ENCODE results near the gene FARS2. TPM values are rescaled to one million over a fixed set of nuclear protein-coding genes. Genes with fewer than 3 reads are reported as not detected.

The FARS2 gene
- total and polyA plus RNA-seq, 5 donors, result 13.9 to 19.6 (median 16.7) TPM

DNA sequence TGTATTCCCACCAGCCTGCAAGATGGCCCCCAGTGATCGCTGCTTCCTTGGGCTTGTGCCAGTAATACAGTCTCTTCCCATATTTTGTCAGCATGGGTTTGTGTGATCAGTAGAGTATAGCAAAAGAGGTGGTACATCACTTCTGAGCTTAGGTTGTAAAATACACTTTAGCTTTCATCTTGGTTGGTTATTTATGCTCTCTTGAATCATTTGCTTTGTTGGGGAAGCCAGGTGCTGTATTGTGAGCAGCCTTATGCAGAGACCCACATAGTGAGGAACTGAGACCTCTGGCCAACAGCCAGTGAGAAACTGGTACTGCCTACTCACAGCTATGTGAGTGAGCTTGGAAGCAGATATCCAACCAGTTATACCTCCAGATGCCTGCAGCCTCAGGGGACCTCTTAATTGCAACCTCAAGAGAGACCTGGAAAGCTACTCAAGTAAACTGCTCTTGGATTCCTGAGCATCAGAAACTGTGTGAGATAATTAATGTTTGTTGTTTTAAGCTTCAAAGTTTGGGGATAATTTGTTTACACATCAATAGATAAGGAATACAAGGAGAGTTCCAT, 229.3 kb downstream of the FARS2 start:
- Histone ChIP-seq H3K4me1 (ENCODE audit: control insufficient read depth, insufficient read depth, low read length) (no peaks in the 10 kb centered on the region), H3K9me3 (ENCODE audit: control insufficient read depth, low read length) (no peaks in the 10 kb centered on the region), H3K27me3 (ENCODE audit: control insufficient read depth, insufficient read depth) (no peaks in the 10 kb centered on the region), H3K4me3 (ENCODE audit: low read length) (no peak overlapping the region), H3K27ac (ENCODE audit: low read length) (no peak overlapping the region)
- DNase-seq (no peak), ATAC-seq (no peak)
- intact Hi-C loops (cut with DNase I), result no loop called here
- 93% methylated on average over 1 of the region's 1 CpG for WGBS

DNA sequence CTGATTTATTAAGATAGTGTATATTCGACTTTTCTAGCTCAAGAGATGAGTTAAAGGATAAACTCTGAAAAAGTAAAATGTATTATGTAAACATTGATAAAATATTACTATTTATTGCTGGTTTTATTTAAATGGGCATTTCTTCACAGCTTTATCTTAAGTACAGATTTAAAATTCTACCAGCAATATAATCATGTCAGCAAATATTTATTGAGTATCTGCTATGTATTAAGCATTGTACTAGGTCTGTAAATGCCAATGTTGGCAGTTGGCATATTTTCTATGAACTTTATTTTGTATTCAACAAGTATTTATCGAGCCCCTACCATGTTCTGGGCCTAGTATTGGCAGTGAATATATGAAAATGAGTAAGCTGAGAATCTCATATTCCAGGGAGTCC, 231.0 kb downstream of the FARS2 start:
- H3K9me3 ChIP-seq (ENCODE audit: control insufficient read depth, low read length), result no peaks in the 10 kb centered on the region
- H3K4me3 ChIP-seq (ENCODE audit: low read length), result no peak overlapping the region
- 87% methylated on average over 2 of the region's 2 CpGs for WGBS
- H3K27me3 ChIP-seq (ENCODE audit: control insufficient read depth, insufficient read depth), result no peaks in the 10 kb centered on the region
- DNase-seq, result no peak
- H3K4me1 ChIP-seq (ENCODE audit: control insufficient read depth, insufficient read depth, low read length), result no peaks in the 10 kb centered on the region
- H3K27ac ChIP-seq (ENCODE audit: low read length), result no peak overlapping the region
- ATAC-seq, result no peak
- intact Hi-C loops (cut with DNase I), result no loop called here

DNA sequence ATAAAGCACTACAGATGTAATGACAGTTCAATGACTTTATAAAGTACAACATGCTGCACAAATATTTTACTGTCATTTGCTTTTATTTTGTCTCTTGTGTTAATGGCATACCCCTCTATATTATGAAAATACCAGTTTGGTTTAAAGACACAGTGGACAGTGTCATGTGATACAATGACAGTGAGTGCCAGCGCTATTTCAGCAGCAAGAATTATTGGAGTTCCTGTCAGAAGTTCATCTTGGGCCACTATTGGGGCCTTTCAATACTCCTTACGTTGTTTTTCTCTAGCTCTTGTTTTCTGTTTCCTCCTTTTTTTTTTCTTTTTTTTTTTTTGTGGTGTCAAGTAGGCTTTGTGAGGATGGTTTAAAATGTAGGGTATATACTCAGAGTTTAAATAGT, 232.5 kb downstream of the FARS2 start:
- Histone ChIP-seq H3K4me3 (ENCODE audit: low read length) (no peak overlapping the region), H3K27ac (ENCODE audit: low read length) (no peak overlapping the region), H3K4me1 (ENCODE audit: control insufficient read depth, insufficient read depth, low read length) (no peaks in the 10 kb centered on the region), H3K27me3 (ENCODE audit: control insufficient read depth, insufficient read depth) (no peaks in the 10 kb centered on the region), H3K9me3 (ENCODE audit: control insufficient read depth, low read length) (no peaks in the 10 kb centered on the region)
- 70% methylated on average over 2 of the region's 2 CpGs for WGBS
- ATAC-seq (no peak), DNase-seq (no peak)
- intact Hi-C loops (cut with DNase I), result no loop called here

DNA sequence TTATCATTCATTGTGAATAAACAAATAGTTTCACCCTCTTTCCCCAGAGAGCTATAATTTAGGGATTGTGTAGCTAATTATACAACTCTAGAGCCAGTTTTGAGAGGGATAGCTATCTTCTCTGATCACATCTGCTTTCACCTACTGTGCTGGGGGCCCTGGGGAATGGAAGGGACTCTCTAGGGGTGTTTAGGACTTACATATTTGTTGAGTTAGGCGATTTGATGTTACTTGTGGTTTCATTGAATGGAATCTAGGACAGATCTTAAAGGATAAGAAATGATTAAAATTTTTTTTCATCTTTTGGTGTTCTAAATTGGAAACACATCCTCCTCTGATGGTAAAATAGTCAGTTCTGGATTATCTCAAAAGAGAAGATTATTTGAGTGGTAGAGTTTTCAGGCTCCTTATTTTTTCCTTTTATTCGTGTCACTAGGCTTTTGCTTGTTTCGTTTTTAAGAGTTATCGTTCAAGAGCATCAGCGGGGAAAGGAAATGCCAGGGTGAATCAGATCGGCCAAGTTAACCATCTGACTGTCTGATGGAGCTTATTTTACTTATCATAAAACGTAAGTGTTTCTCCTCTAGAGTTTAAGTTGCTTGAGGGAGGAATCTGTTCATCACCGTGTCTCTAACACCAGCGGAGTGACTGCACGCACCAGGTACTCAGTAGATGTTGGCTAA, 236.7 kb downstream of the FARS2 start:
- intact Hi-C loops (cut with DNase I), result no loop called here
- WGBS, result 90% methylated on average over 10 of the region's 10 CpGs

DNA sequence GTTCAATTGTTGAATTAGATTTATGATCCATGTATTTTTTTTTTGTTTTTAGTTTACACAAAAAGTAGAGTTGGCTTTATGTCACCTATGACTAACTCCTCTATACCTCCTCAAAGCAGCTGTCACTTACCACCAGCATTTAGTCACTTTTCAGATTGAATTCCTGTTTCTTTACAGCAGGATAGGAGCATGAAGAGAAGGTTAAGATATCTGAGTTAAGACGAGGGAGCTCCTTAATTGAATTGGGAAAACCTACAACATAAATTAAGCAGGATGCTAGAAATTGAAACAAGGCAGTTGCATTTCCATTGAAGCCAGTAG, 237.2 kb downstream of the FARS2 start:
- H3K4me1 ChIP-seq (ENCODE audit: control insufficient read depth, insufficient read depth, low read length), result peaks cover 5% of the 10 kb centered on the region
- no peak for ATAC-seq
- intact Hi-C loops (cut with DNase I), result no loop called here

More for the DNA sequence above, 236.7 kb downstream of the FARS2 start:
- H3K27me3 ChIP-seq (ENCODE audit: control insufficient read depth, insufficient read depth), result no peaks in the 10 kb centered on the region
- H3K4me1 ChIP-seq (ENCODE audit: control insufficient read depth, insufficient read depth, low read length), result peaks cover 5% of the 10 kb centered on the region
- H3K9me3 ChIP-seq (ENCODE audit: control insufficient read depth, low read length), result no peaks in the 10 kb centered on the region
- no peak overlapping the region for H3K4me3 ChIP-seq (ENCODE audit: low read length)
- DNase-seq (no peak), ATAC-seq (no peak)
- no peak overlapping the region for H3K27ac ChIP-seq (ENCODE audit: low read length)

DNA sequence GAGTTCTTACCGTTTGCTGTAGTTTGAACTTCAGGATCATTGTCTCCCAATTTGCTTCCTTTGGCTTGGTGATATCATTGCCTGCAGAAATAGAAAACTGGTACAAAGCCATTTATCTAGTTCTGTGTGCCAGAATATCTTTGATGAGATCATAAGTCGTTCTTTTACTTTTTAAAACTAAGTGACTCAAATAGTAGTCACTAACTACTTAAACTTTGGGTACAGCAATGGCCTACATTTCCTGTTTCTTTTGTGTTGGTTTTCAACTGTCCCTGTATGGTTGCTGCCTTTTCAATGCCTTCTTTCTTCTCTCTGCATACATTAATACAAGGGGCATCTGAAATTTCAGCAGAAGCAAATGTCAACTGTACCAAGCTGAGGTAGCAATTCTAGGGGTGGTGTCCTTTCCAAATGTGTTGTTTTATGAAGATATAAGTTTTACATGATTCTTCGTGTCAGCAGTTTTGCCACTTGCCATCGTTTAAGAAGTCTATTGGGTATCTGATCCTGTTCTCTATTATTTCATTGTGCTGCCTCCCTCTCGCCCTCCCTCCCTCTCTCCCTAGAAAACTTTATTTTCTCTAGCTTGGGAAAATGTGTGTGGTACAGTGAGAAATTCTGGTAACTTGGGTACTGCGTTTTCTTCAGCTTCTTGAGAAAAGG, 238.5 kb downstream of the FARS2 start:
- Histone ChIP-seq H3K27ac (ENCODE audit: low read length) (peak overlapping the region; percentile 19), H3K9me3 (ENCODE audit: control insufficient read depth, low read length) (no peaks in the 10 kb centered on the region), H3K4me1 (ENCODE audit: control insufficient read depth, insufficient read depth, low read length) (peaks cover 5% of the 10 kb centered on the region), H3K27me3 (ENCODE audit: control insufficient read depth, insufficient read depth) (no peaks in the 10 kb centered on the region), H3K4me3 (ENCODE audit: low read length) (no peak overlapping the region)
- no peak for ATAC-seq
- intact Hi-C loops (cut with DNase I), result no loop called here
- no peak for DNase-seq
- WGBS, result 64% methylated on average over 6 of the region's 6 CpGs

More for the DNA sequence above, 237.2 kb downstream of the FARS2 start:
- no peak overlapping the region for H3K4me3 ChIP-seq (ENCODE audit: low read length)
- 92% methylated on average over 1 of the region's 1 CpG for WGBS
- no peak for DNase-seq
- H3K27ac ChIP-seq (ENCODE audit: low read length), result no peak overlapping the region
- no peaks in the 10 kb centered on the region for H3K9me3 ChIP-seq (ENCODE audit: control insufficient read depth, low read length)
- no peaks in the 10 kb centered on the region for H3K27me3 ChIP-seq (ENCODE audit: control insufficient read depth, insufficient read depth)

DNA sequence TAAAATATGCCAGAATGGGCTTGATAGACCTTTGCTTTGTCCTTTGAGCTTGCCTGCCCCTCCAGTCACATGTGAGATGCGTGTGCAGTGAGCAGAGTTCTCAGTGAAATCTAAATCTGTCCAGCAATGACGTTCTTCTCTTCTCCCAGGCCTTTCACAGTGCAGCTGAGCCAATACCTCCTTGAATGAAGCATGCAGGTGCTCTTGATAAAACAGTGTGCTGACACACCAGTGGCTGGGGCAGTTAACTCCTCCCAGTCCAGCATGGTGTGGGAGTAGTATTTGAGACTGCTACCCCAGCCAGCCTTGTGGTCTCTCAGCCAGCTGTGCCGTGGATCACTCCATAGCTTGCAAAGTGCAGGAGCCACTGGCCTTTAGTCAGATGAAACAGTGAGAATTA, 240.5 kb downstream of the FARS2 start:
- Histone ChIP-seq H3K27ac (ENCODE audit: low read length) (no peak overlapping the region), H3K9me3 (ENCODE audit: control insufficient read depth, low read length) (no peaks in the 10 kb centered on the region), H3K4me1 (ENCODE audit: control insufficient read depth, insufficient read depth, low read length) (peaks cover 5% of the 10 kb centered on the region), H3K4me3 (ENCODE audit: low read length) (no peak overlapping the region), H3K27me3 (ENCODE audit: control insufficient read depth, insufficient read depth) (no peaks in the 10 kb centered on the region)
- intact Hi-C loops (cut with DNase I), result no loop called here
- peak in 1 of 3 donors; percentile 20 for DNase-seq
- WGBS, result 71% methylated on average over 3 of the region's 3 CpGs
- peak; percentile 72 to 85 for ATAC-seq

DNA sequence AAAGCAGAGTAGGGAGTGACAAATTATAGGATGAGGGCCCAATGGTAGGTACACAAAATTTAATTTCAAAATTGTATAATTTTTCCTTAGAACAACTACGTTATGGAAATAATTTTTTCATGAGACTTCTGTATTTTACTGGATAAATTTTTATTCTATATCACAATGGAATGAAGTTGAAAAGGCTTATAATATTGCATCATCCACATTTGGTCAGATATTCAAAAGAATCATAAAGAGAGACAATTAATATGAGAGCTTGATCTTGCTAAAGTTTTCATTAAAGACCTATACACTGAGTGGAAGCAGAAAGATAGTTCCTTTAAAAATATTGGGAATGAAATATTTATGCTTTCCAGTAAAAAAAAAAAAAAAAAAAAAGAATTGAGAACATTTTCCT, 242.8 kb downstream of the FARS2 start:
- intact Hi-C loops (cut with DNase I), result no loop called here
- 99% methylated on average over 1 of the region's 1 CpG for WGBS

DNA sequence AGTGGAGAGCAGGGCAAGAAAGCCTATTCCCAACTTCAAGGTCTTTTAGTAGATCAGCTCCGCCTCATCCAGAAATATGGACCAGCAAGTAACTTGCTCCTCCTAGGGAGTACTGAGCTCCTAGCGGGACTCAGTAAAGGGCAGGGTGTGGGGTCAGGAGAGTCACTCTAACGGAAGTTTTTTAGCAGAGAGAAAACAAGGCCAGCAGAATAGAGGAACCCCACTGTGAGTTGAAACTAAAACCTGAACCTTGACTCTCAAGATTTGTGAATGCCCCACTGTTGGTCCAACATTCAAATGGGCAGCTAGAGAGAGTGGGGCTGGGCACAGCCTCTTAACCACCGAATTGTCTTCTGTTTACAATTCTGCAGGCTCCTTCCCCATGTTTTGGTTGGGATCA, 244.8 kb downstream of the FARS2 start:
- H3K4me3 ChIP-seq (ENCODE audit: low read length), result no peak overlapping the region
- H3K4me1 ChIP-seq (ENCODE audit: control insufficient read depth, insufficient read depth, low read length), result peaks cover 2% of the 10 kb centered on the region
- H3K27me3 ChIP-seq (ENCODE audit: control insufficient read depth, insufficient read depth), result no peaks in the 10 kb centered on the region
- H3K27ac ChIP-seq (ENCODE audit: low read length), result no peak overlapping the region
- no peaks in the 10 kb centered on the region for H3K9me3 ChIP-seq (ENCODE audit: control insufficient read depth, low read length)
- ATAC-seq (no peak), DNase-seq (no peak)
- intact Hi-C loops (cut with DNase I), result no loop called here
- WGBS, result 90% methylated on average over 4 of the region's 4 CpGs

More for the DNA sequence above, 242.8 kb downstream of the FARS2 start:
- no peaks in the 10 kb centered on the region for H3K27me3 ChIP-seq (ENCODE audit: control insufficient read depth, insufficient read depth)
- DNase-seq, result no peak
- ATAC-seq, result no peak
- peaks cover 5% of the 10 kb centered on the region for H3K4me1 ChIP-seq (ENCODE audit: control insufficient read depth, insufficient read depth, low read length)
- no peak overlapping the region for H3K27ac ChIP-seq (ENCODE audit: low read length)
- H3K4me3 ChIP-seq (ENCODE audit: low read length), result no peak overlapping the region
- no peaks in the 10 kb centered on the region for H3K9me3 ChIP-seq (ENCODE audit: control insufficient read depth, low read length)

DNA sequence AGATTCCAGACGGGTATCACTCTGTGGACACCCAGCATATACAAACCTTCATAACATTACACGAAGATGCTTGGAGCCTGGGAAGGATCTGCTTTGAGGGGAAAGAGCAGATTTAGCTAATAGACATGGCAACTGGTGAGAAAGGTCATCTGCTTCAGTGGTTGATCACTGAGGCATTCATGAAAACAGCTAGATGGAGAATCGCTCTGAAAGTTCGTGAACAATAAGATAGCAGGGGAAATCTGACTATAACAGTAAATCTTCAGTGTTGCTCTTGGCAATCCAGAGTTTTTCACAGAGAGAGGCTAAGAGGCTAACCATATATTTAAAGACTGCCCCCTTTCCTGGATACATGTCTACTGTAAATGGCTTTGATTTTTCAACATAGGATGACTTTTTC, 245.3 kb downstream of the FARS2 start:
- 81% methylated on average over 4 of the region's 4 CpGs for WGBS

DNA sequence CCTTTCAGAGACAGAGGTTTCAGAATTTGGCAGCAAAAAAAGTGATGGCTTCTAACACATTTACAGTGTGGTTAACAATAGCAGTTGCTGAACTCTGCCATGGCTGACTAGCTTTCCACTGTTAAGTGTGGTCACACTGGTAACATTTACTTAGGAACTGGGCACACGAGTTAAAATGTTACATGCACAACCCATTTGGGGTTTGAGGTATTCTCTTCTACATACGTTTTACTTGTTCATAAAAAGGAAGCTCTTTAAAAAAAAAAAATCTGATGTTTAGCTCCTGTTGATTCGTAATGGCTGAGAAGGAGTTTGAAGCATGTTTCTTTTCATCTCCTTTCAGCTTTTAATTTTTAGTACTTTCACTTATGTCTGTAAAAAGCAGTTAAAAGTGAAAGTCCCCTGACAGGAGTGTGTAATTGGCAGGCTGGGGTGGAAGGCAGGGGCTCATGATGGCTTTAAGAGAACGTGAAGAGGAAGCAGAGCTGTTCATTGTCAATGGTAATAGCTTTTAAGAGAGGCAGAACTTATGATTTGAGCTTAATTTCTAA, 245.9 kb downstream of the FARS2 start:
- 81% methylated on average over 4 of the region's 4 CpGs for WGBS
- H3K4me3 ChIP-seq (ENCODE audit: low read length), result no peak overlapping the region
- H3K4me1 ChIP-seq (ENCODE audit: control insufficient read depth, insufficient read depth, low read length), result no peaks in the 10 kb centered on the region
- no peaks in the 10 kb centered on the region for H3K9me3 ChIP-seq (ENCODE audit: control insufficient read depth, low read length)
- DNase-seq (no peak), ATAC-seq (no peak)
- intact Hi-C loops (cut with DNase I), result no loop called here
- no peaks in the 10 kb centered on the region for H3K27me3 ChIP-seq (ENCODE audit: control insufficient read depth, insufficient read depth)
- no peak overlapping the region for H3K27ac ChIP-seq (ENCODE audit: low read length)

More for the DNA sequence above, 245.3 kb downstream of the FARS2 start:
- no peak overlapping the region for H3K4me3 ChIP-seq (ENCODE audit: low read length)
- ATAC-seq (no peak), DNase-seq (no peak)
- H3K27ac ChIP-seq (ENCODE audit: low read length), result no peak overlapping the region
- no peaks in the 10 kb centered on the region for H3K9me3 ChIP-seq (ENCODE audit: control insufficient read depth, low read length)
- intact Hi-C loops (cut with DNase I), result no loop called here
- H3K27me3 ChIP-seq (ENCODE audit: control insufficient read depth, insufficient read depth), result no peaks in the 10 kb centered on the region
- H3K4me1 ChIP-seq (ENCODE audit: control insufficient read depth, insufficient read depth, low read length), result peaks cover 2% of the 10 kb centered on the region

Data from right cardiac atrium (tissue), 5 donors.